GM23338 (cell line): ENCODE data around the gene BABAM1. TPM values are rescaled to one million over a fixed set of nuclear protein-coding genes. Genes with fewer than 3 reads are reported as not detected.

ENCODE experiments used
- ATAC-seq: fragments of 200-7000 bp; cut with Tn5 transposase; 3 replicates; pipeline ENCODE4 v1.9.1; 2020
- DNase-seq: peaks from one replicate; pipeline ENCODE4 v3.0.0-alpha.2; 2015; ENCODE audit warnings: low spot score
- H2AFZ ChIP-seq: fragments of 200-600 bp; sonication (generic); 2 replicates; pipeline ENCODE4 v1.8.0; 2016; ENCODE audit warnings: antibody characterized with exemption, mild to moderate bottlenecking, moderate library complexity
- H3F3A ChIP-seq: fragments of 200-600 bp; sonication (generic); replicated peaks from 2 replicates; pipeline ENCODE4 v1.8.0; 2017; ENCODE audit warnings: antibody characterized with exemption, mixed run types, low read depth
- H3K27ac ChIP-seq: fragments of 200-600 bp; sonication (generic); 2 replicates; pipeline ENCODE4 v1.6.1; 2016; ENCODE audit warnings: low read depth
- H3K27me3 ChIP-seq: fragments of 200-600 bp; sonication (generic); 2 replicates; pipeline ENCODE4 v1.8.0; 2016; ENCODE audit warnings: mild to moderate bottlenecking, mixed run types, moderate library complexity; ENCODE audit not compliant: insufficient read depth
- H3K36me3 ChIP-seq: fragments of 200-600 bp; sonication (generic); 2 replicates; pipeline ENCODE4 v1.8.0; 2016; ENCODE audit warnings: mild to moderate bottlenecking; ENCODE audit not compliant: insufficient read depth
- H3K4me1 ChIP-seq: fragments of 200-600 bp; sonication (generic); 2 replicates; pipeline ENCODE4 v1.8.0; 2016; ENCODE audit warnings: mild to moderate bottlenecking, moderate library complexity; ENCODE audit not compliant: insufficient read depth
- H3K4me2 ChIP-seq: fragments of 200-600 bp; sonication (generic); 2 replicates; pipeline ENCODE4 v1.7.1; 2017; ENCODE audit warnings: mixed run types
- H3K4me3 ChIP-seq: fragments of 200-600 bp; sonication (generic); 2 replicates; pipeline ENCODE4 v1.6.1; 2016; ENCODE audit warnings: mixed run types
- H3K79me2 ChIP-seq: fragments of 200-600 bp; sonication (generic); replicated peaks from 2 replicates; pipeline ENCODE4 v1.8.0; 2017; ENCODE audit warnings: mild to moderate bottlenecking; ENCODE audit not compliant: insufficient read depth
- H3K9me2 ChIP-seq: fragments of 200-600 bp; sonication (generic); 2 replicates; pipeline ENCODE4 v1.8.0; 2017; ENCODE audit not compliant: insufficient read depth
- H4K20me1 ChIP-seq: fragments of 200-600 bp; sonication (generic); replicated peaks from 2 replicates; pipeline ENCODE4 v1.8.0; 2017; ENCODE audit warnings: mild to moderate bottlenecking; ENCODE audit not compliant: insufficient read depth
- H3K27ac Mint-ChIP-seq: 2 replicates; pipeline ENCODE4 v1.8.0; 2020; ENCODE audit warnings: inconsistent platforms, mild to moderate bottlenecking, moderate library complexity, mixed read lengths
- H3K27me3 Mint-ChIP-seq: 3 replicates; pipeline ENCODE4 v1.8.0; 2022; ENCODE audit warnings: low read depth, mild to moderate bottlenecking, moderate library complexity, mixed read lengths, inconsistent platforms; ENCODE audit not compliant: insufficient read depth, poor library complexity
- H3K36me3 Mint-ChIP-seq: 3 replicates; pipeline ENCODE4 v1.8.0; 2021; ENCODE audit warnings: low read depth, mild to moderate bottlenecking, inconsistent platforms, moderate library complexity, mixed read lengths
- H3K4me1 Mint-ChIP-seq: 3 replicates; pipeline ENCODE4 v1.8.0; 2020; ENCODE audit warnings: mild to moderate bottlenecking, inconsistent platforms, mixed read lengths
- H3K4me3 Mint-ChIP-seq: 3 replicates; pipeline ENCODE4 v1.8.0; 2021; ENCODE audit warnings: moderate library complexity, mild to moderate bottlenecking, inconsistent platforms, mixed read lengths
- H3K9me3 Mint-ChIP-seq: 3 replicates; pipeline ENCODE4 v1.8.0; 2020; ENCODE audit warnings: moderate library complexity, mild to moderate bottlenecking, inconsistent platforms, mixed read lengths
- CREB1 ChIP-seq: fragments of 250-450 bp; sonication (Bioruptor Pico); IDR thresholded peaks from 2 replicates; pipeline ENCODE4 v1.5.0; 2020; ENCODE audit warnings: low read depth, mild to moderate bottlenecking, moderate library complexity
- EZH2 ChIP-seq: fragments of 200-600 bp; sonication (generic); IDR thresholded peaks from one replicate; pipeline ENCODE4 v1.8.0; 2017; ENCODE audit warnings: antibody characterized with exemption, mild to moderate bottlenecking, low read depth; ENCODE audit not compliant: unreplicated experiment
- EZH2phosphoT487 ChIP-seq: fragments of 200-600 bp; sonication (generic); IDR thresholded peaks from one replicate; pipeline ENCODE4 v1.8.1; 2018; ENCODE audit warnings: antibody characterized with exemption; ENCODE audit not compliant: unreplicated experiment
- JUNB ChIP-seq: IDR thresholded peaks from one replicate; pipeline ENCODE4 v1.6.1; 2016; ENCODE audit warnings: antibody characterized with exemption; ENCODE audit not compliant: unreplicated experiment
- NANOG ChIP-seq: IDR thresholded peaks from 2 replicates; pipeline ENCODE4 v1.6.1; 2016; ENCODE audit warnings: antibody characterized with exemption, borderline replicate concordance
- POLR2AphosphoS5 ChIP-seq: IDR thresholded peaks from 2 replicates; pipeline ENCODE4 v1.6.1; 2016; ENCODE audit warnings: antibody characterized with exemption, low read depth
- STAT1 ChIP-seq: IDR thresholded peaks from one replicate; pipeline ENCODE4 v1.6.1; 2016; ENCODE audit warnings: antibody characterized with exemption; ENCODE audit not compliant: unreplicated experiment
- ZNF114 ChIP-seq: fragments of 250-450 bp; sonication (Bioruptor Pico); IDR thresholded peaks from 2 replicates; pipeline ENCODE4 v1.5.0; 2020; ENCODE audit warnings: mild to moderate bottlenecking, moderate library complexity
- ZNF331 ChIP-seq: fragments of 250-450 bp; sonication (Bioruptor Pico); IDR thresholded peaks from 2 replicates; pipeline ENCODE4 v1.5.0; 2020; ENCODE audit warnings: low read depth, mild to moderate bottlenecking, moderate library complexity
- ZNF462 ChIP-seq: fragments of 250-450 bp; sonication (Bioruptor Pico); IDR thresholded peaks from 2 replicates; pipeline ENCODE4 v1.5.0; 2020; ENCODE audit warnings: mild to moderate bottlenecking, moderate library complexity
- polyA plus RNA-seq: library from polyadenylated mRNA; unstranded; fragments of >200 nt; fragmentation: Nextera tagmentation; extraction: Ambion mirVana; gene quantifications from 2 replicates; pipeline ENCODE4 v1.2.1, GENCODE V29; 2016
- total RNA-seq: library from RNA; depleted of rRNA; stranded (reverse); fragments of >200 nt; shearing (Covaris generic); gene quantifications from 2 replicates; pipeline ENCODE4 v1.2.3, GENCODE V29; 2014
- TF ChIP-seq, protein P1 (sequence below): IDR thresholded peaks from one replicate; pipeline ENCODE4 v1.6.1; 2018; ENCODE audit warnings: antibody characterized with exemption; ENCODE audit not compliant: unreplicated experiment
- TF ChIP-seq, protein P2 (sequence below), 2 experiments: fragments of 200-600 bp in 1 of 2; sonication (generic) in 1 of 2; conservative IDR thresholded peaks; 2 replicates each; pipeline versions ENCODE4 v1.5.1 to v1.6.1; 2016 to 2017; ENCODE audit warnings: antibody characterized with exemption in 2 of 2, low read depth in 2 of 2, mild to moderate bottlenecking in 2 of 2, moderate library complexity in 1 of 2
- TF ChIP-seq, protein P3 (sequence below): IDR thresholded peaks from 2 replicates; pipeline ENCODE4 v1.6.1; 2016; ENCODE audit warnings: antibody characterized with exemption

The BABAM1 gene
- total and polyA plus RNA-seq, 2 experiments from 2014 or later = 78.1 to 95.0 TPM

GRCh38 chr19:17322854-17323253, 55.6 kb downstream of the BABAM1 start:
- ATAC-seq (no peak), DNase-seq (no peak)
- Mint-ChIP-seq H3K4me3 (no peak overlapping the region), H3K27ac (peak overlapping the region; percentile 70), H3K27me3 (peaks cover 24% of the 10 kb centered on the region), H3K4me1 (peaks cover 20% of the 10 kb centered on the region), H3K9me3 (no peaks in the 10 kb centered on the region; the same call in 2 of the 3 replicates), H3K36me3 (peaks cover 32% of the 10 kb centered on the region)
- no peaks in the 10 kb centered on the region; the same call in 1 of the 2 replicates for H4K20me1 ChIP-seq
- peak overlapping the region; percentile 88 for H3K27ac ChIP-seq
- H2AFZ ChIP-seq = no peak overlapping the region
- peak overlapping the region; percentile 51 for H3K4me2 ChIP-seq
- peaks cover 28% of the 10 kb centered on the region for H3F3A ChIP-seq
- peaks cover 5% of the 10 kb centered on the region; the same call in 1 of the 2 replicates for H3K36me3 ChIP-seq
- H3K9me2 ChIP-seq = no peaks in the 10 kb centered on the region
- TF ChIP-seq CREB1 (CRISPR knock-in tag) = no peak
- no peak for TF ChIP-seq STAT1
- no peak for TF ChIP-seq JUNB
- TF ChIP-seq, protein P1, sequence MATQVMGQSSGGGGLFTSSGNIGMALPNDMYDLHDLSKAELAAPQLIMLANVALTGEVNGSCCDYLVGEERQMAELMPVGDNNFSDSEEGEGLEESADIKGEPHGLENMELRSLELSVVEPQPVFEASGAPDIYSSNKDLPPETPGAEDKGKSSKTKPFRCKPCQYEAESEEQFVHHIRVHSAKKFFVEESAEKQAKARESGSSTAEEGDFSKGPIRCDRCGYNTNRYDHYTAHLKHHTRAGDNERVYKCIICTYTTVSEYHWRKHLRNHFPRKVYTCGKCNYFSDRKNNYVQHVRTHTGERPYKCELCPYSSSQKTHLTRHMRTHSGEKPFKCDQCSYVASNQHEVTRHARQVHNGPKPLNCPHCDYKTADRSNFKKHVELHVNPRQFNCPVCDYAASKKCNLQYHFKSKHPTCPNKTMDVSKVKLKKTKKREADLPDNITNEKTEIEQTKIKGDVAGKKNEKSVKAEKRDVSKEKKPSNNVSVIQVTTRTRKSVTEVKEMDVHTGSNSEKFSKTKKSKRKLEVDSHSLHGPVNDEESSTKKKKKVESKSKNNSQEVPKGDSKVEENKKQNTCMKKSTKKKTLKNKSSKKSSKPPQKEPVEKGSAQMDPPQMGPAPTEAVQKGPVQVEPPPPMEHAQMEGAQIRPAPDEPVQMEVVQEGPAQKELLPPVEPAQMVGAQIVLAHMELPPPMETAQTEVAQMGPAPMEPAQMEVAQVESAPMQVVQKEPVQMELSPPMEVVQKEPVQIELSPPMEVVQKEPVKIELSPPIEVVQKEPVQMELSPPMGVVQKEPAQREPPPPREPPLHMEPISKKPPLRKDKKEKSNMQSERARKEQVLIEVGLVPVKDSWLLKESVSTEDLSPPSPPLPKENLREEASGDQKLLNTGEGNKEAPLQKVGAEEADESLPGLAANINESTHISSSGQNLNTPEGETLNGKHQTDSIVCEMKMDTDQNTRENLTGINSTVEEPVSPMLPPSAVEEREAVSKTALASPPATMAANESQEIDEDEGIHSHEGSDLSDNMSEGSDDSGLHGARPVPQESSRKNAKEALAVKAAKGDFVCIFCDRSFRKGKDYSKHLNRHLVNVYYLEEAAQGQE = no peak
- no peak for TF ChIP-seq POLR2AphosphoS5
- no peak for TF ChIP-seq EZH2
- TF ChIP-seq ZNF462 (CRISPR knock-in tag) = no peak
- TF ChIP-seq EZH2phosphoT487 = no peak
- no peak for TF ChIP-seq ZNF114 (CRISPR knock-in tag)
- TF ChIP-seq NANOG = no peak
- TF ChIP-seq, protein P2, sequence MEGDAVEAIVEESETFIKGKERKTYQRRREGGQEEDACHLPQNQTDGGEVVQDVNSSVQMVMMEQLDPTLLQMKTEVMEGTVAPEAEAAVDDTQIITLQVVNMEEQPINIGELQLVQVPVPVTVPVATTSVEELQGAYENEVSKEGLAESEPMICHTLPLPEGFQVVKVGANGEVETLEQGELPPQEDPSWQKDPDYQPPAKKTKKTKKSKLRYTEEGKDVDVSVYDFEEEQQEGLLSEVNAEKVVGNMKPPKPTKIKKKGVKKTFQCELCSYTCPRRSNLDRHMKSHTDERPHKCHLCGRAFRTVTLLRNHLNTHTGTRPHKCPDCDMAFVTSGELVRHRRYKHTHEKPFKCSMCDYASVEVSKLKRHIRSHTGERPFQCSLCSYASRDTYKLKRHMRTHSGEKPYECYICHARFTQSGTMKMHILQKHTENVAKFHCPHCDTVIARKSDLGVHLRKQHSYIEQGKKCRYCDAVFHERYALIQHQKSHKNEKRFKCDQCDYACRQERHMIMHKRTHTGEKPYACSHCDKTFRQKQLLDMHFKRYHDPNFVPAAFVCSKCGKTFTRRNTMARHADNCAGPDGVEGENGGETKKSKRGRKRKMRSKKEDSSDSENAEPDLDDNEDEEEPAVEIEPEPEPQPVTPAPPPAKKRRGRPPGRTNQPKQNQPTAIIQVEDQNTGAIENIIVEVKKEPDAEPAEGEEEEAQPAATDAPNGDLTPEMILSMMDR (conservative IDR thresholded peaks at IDR 0.05; ENCODE audit: low read depth in 2 of 2) = no peak
- TF ChIP-seq ZNF331 = no peak
- TF ChIP-seq, protein P3, sequence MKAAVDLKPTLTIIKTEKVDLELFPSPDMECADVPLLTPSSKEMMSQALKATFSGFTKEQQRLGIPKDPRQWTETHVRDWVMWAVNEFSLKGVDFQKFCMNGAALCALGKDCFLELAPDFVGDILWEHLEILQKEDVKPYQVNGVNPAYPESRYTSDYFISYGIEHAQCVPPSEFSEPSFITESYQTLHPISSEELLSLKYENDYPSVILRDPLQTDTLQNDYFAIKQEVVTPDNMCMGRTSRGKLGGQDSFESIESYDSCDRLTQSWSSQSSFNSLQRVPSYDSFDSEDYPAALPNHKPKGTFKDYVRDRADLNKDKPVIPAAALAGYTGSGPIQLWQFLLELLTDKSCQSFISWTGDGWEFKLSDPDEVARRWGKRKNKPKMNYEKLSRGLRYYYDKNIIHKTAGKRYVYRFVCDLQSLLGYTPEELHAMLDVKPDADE = no peak
- no peaks in the 10 kb centered on the region for H3K27me3 ChIP-seq
- no peaks in the 10 kb centered on the region for H3K79me2 ChIP-seq
- H3K4me3 ChIP-seq = peak overlapping the region; percentile 32; the same call in 1 of the 2 replicates
- H3K4me1 ChIP-seq = peaks cover 25% of the 10 kb centered on the region
